ENCODE data around the gene AGAP1. TPM values are rescaled to one million over a fixed set of nuclear protein-coding genes. Genes with fewer than 3 reads are reported as not detected.

The AGAP1 gene
- total RNA-seq, 1 donor from 2014 or later: 39.0 TPM

- H3K27ac Mint-ChIP-seq (ENCODE audit: unreplicated experiment): no peak overlapping the region
- peak; percentile 35 for DNase-seq (ENCODE audit: low spot score)
- no peak overlapping the region for H3K4me3 Mint-ChIP-seq (ENCODE audit: unreplicated experiment)
- peaks cover 7% of the 10 kb centered on the region for H3K4me1 Mint-ChIP-seq (ENCODE audit: low read depth)
- H3K27me3 Mint-ChIP-seq (ENCODE audit: low read depth): no peaks in the 10 kb centered on the region
- no peak for TF ChIP-seq CTCF (IDR thresholded peaks at IDR 0.05)
- H3K36me3 Mint-ChIP-seq (ENCODE audit: low read depth): no peaks in the 10 kb centered on the region
- no peaks in the 10 kb centered on the region for H3K9me3 Mint-ChIP-seq (ENCODE audit: low read depth)
These were observed 42.9 kb downstream of the AGAP1 start for GRCh38 chr2:235536711-235537110.

- H3K27me3 Mint-ChIP-seq (ENCODE audit: low read depth): no peaks in the 10 kb centered on the region
- H3K4me3 Mint-ChIP-seq (ENCODE audit: unreplicated experiment): no peak overlapping the region
- no peak for TF ChIP-seq CTCF (IDR thresholded peaks at IDR 0.05)
- DNase-seq (ENCODE audit: low spot score): peak; percentile 56
- H3K36me3 Mint-ChIP-seq (ENCODE audit: low read depth): no peaks in the 10 kb centered on the region
- no peaks in the 10 kb centered on the region for H3K9me3 Mint-ChIP-seq (ENCODE audit: low read depth)
- H3K4me1 Mint-ChIP-seq (ENCODE audit: low read depth): peaks cover 7% of the 10 kb centered on the region
- no peak overlapping the region for H3K27ac Mint-ChIP-seq (ENCODE audit: unreplicated experiment)
These were observed 43.3 kb downstream of the AGAP1 start for GRCh38 chr2:235537186-235537585.

- TF ChIP-seq CTCF (IDR thresholded peaks at IDR 0.05): no peak
- H3K4me3 Mint-ChIP-seq (ENCODE audit: unreplicated experiment): no peak overlapping the region
- H3K4me1 Mint-ChIP-seq (ENCODE audit: low read depth): peaks cover 7% of the 10 kb centered on the region
- no peaks in the 10 kb centered on the region for H3K9me3 Mint-ChIP-seq (ENCODE audit: low read depth)
- DNase-seq (ENCODE audit: low spot score): no peak
- H3K36me3 Mint-ChIP-seq (ENCODE audit: low read depth): no peaks in the 10 kb centered on the region
- H3K27me3 Mint-ChIP-seq (ENCODE audit: low read depth): no peaks in the 10 kb centered on the region
- H3K27ac Mint-ChIP-seq (ENCODE audit: unreplicated experiment): no peak overlapping the region
These were observed 43.7 kb downstream of the AGAP1 start for GRCh38 chr2:235537587-235537986.

GRCh38 chr2:235538144-235538639 lies 44.3 kb downstream of the AGAP1 start:
- H3K4me1 Mint-ChIP-seq (ENCODE audit: low read depth): peaks cover 7% of the 10 kb centered on the region
- H3K4me3 Mint-ChIP-seq (ENCODE audit: unreplicated experiment): no peak overlapping the region
- DNase-seq (ENCODE audit: low spot score): no peak
- no peaks in the 10 kb centered on the region for H3K27me3 Mint-ChIP-seq (ENCODE audit: low read depth)
- H3K27ac Mint-ChIP-seq (ENCODE audit: unreplicated experiment): no peak overlapping the region
- no peaks in the 10 kb centered on the region for H3K9me3 Mint-ChIP-seq (ENCODE audit: low read depth)
- no peaks in the 10 kb centered on the region for H3K36me3 Mint-ChIP-seq (ENCODE audit: low read depth)
- TF ChIP-seq CTCF (IDR thresholded peaks at IDR 0.05): no peak

GRCh38 chr2:235538981-235539380 lies 45.1 kb downstream of the AGAP1 start:
- no peak for TF ChIP-seq CTCF (IDR thresholded peaks at IDR 0.05)
- no peaks in the 10 kb centered on the region for H3K36me3 Mint-ChIP-seq (ENCODE audit: low read depth)
- H3K4me3 Mint-ChIP-seq (ENCODE audit: unreplicated experiment): no peak overlapping the region
- H3K27me3 Mint-ChIP-seq (ENCODE audit: low read depth): no peaks in the 10 kb centered on the region
- no peak overlapping the region for H3K27ac Mint-ChIP-seq (ENCODE audit: unreplicated experiment)
- DNase-seq (ENCODE audit: low spot score): no peak
- H3K4me1 Mint-ChIP-seq (ENCODE audit: low read depth): peaks cover 7% of the 10 kb centered on the region
- no peaks in the 10 kb centered on the region for H3K9me3 Mint-ChIP-seq (ENCODE audit: low read depth)
